ENCODE results near the gene MEI1. TPM values are rescaled to one million over a fixed set of nuclear protein-coding genes. Genes with fewer than 3 reads are reported as not detected.

MEI1 gene
- total RNA-seq, 4 donors from 2014 or later, result 0.07 to 0.81 (median 0.50) TPM; not detected in 1

- 76% methylated on average over 3 of the region's 6 CpGs; no CpG with 5 or more reads in 1 of the 2 donors for WGBS, 2 donors (ENCODE audit: low coverage in 1 of 2)
Measured at GRCh38 chr22:41818596-41818995, 119.3 kb downstream of the MEI1 start.

GRCh38 chr22:41819257-41819656, 120.0 kb downstream of the MEI1 start:
- TF ChIP-seq CTCF (IDR thresholded peaks at IDR 0.05) (no peak), POLR2A (IDR thresholded peaks at IDR 0.05) (no peak), POLR2AphosphoS5 (IDR thresholded peaks at IDR 0.05) (no peak), EP300 (IDR thresholded peaks at IDR 0.05) (no peak)
- no peaks in the 10 kb centered on the region for H3K4me1 ChIP-seq
- H3K36me3 ChIP-seq, result peaks cover 0 to 37% of the 10 kb centered on the region in 2 donors
- no peak for ATAC-seq
- no peaks in the 10 kb centered on the region for H3K9me3 ChIP-seq
- no peaks in the 10 kb centered on the region for H3K27me3 ChIP-seq
- no peak overlapping the region for H3K27ac ChIP-seq
- 79 to 100% methylated on average over 1 to 3 of the region's 4 CpGs for WGBS, 2 donors (ENCODE audit: low coverage in 1 of 2)
- H3K4me3 ChIP-seq, result no peak overlapping the region

More at GRCh38 chr22:41818596-41818995, 119.3 kb downstream of the MEI1 start:
- no peak for ATAC-seq
- peaks cover 0 to 42% of the 10 kb centered on the region in 2 donors for H3K36me3 ChIP-seq
- H3K27me3 ChIP-seq, result no peaks in the 10 kb centered on the region
- H3K9me3 ChIP-seq, result no peaks in the 10 kb centered on the region
- TF ChIP-seq POLR2A (IDR thresholded peaks at IDR 0.05), result no peak
- no peak for TF ChIP-seq POLR2AphosphoS5 (IDR thresholded peaks at IDR 0.05)
- no peak for TF ChIP-seq EP300 (IDR thresholded peaks at IDR 0.05)
- TF ChIP-seq CTCF (IDR thresholded peaks at IDR 0.05), result no peak
- no peak overlapping the region for H3K27ac ChIP-seq
- H3K4me1 ChIP-seq, result no peaks in the 10 kb centered on the region
- no peak overlapping the region for H3K4me3 ChIP-seq

GRCh38 chr22:41820447-41820846, 121.1 kb downstream of the MEI1 start:
- no peaks in the 10 kb centered on the region for H3K27me3 ChIP-seq
- no peak for TF ChIP-seq EP300 (IDR thresholded peaks at IDR 0.05)
- no peak for TF ChIP-seq POLR2AphosphoS5 (IDR thresholded peaks at IDR 0.05)
- no peak for TF ChIP-seq POLR2A (IDR thresholded peaks at IDR 0.05)
- TF ChIP-seq CTCF (IDR thresholded peaks at IDR 0.05), result no peak
- peaks cover 0 to 31% of the 10 kb centered on the region in 2 donors for H3K36me3 ChIP-seq
- H3K4me1 ChIP-seq, result peaks cover 0 to 5% (median 0%) of the 10 kb centered on the region in 3 donors
- no peaks in the 10 kb centered on the region for H3K9me3 ChIP-seq
- ATAC-seq, result no peak
- 40 to 78% methylated on average over 1 to 4 of the region's 5 CpGs for WGBS, 2 donors (ENCODE audit: low coverage in 1 of 2)
- H3K4me3 ChIP-seq, result no peak overlapping the region
- H3K27ac ChIP-seq, result no peak overlapping the region

- peaks cover 0 to 18% (median 3%) of the 10 kb centered on the region in 3 donors for H3K4me1 ChIP-seq
- 83% methylated on average over 9 to 11 of the region's 12 CpGs for WGBS, 2 donors (ENCODE audit: low coverage in 1 of 2)
- no peak overlapping the region for H3K27ac ChIP-seq
- H3K9me3 ChIP-seq, result no peaks in the 10 kb centered on the region
- no peak for ATAC-seq
- H3K27me3 ChIP-seq, result no peaks in the 10 kb centered on the region
- TF ChIP-seq POLR2A (IDR thresholded peaks at IDR 0.05) (no peak), CTCF (IDR thresholded peaks at IDR 0.05) (no peak), POLR2AphosphoS5 (IDR thresholded peaks at IDR 0.05) (no peak)
- H3K4me3 ChIP-seq, result no peak overlapping the region
- peaks cover 0 to 30% of the 10 kb centered on the region in 2 donors for H3K36me3 ChIP-seq
Measured at GRCh38 chr22:41821471-41822316, 122.4 kb downstream of the MEI1 start.
